ENCODE data around the gene XAB2. TPM values are rescaled to one million over a fixed set of nuclear protein-coding genes. Genes with fewer than 3 reads are reported as not detected.

XAB2 gene
- total RNA-seq: 43.0 and 44.3 TPM in 2 replicates

- Mint-ChIP-seq H3K27ac (peak within 1 kb of the TSS; percentile 98), H3K9me3 (no peaks in the 10 kb centered on the region), H3K4me3 (ENCODE audit: low read depth) (peak within 1 kb of the TSS; percentile 98), H3K27me3 (ENCODE audit: low read depth) (no peaks in the 10 kb centered on the region), H3K36me3 (ENCODE audit: low read depth) (peaks cover 19% of the 10 kb centered on the region), H3K4me1 (ENCODE audit: low read depth) (peaks cover 24% of the 10 kb centered on the region)
- peak; percentile 94 for DNase-seq (ENCODE audit: low spot score)
- intact Hi-C loops (cut with micrococcal nuclease): loop anchor here (1.0 to 2.0 kb wide), 3 partner anchors 51 to 200 kb away; partner anchors contain the start of gene TRAPPC5
Measured at GRCh38 chr19:7629347-7630054, at the start of gene XAB2, which contains the start of gene PET100. Gene XAB2, minus strand, starts transcription at chr19:7629545. Its CDS starts 18 bp downstream, at chr19:7629527. Gene PET100, plus strand, starts transcription at chr19:7629793. Its CDS starts 41 bp downstream, at chr19:7629834.

- Mint-ChIP-seq H3K4me1 (ENCODE audit: low read depth) (peaks cover 40% of the 10 kb centered on the region), H3K36me3 (ENCODE audit: low read depth) (peaks cover 7% of the 10 kb centered on the region), H3K27ac (no peak overlapping the region), H3K4me3 (ENCODE audit: low read depth) (no peak overlapping the region), H3K27me3 (ENCODE audit: low read depth) (peaks cover 35% of the 10 kb centered on the region), H3K9me3 (peaks cover 3% of the 10 kb centered on the region)
- DNase-seq (ENCODE audit: low spot score): no peak
- intact Hi-C loops (cut with micrococcal nuclease): no loop called here
Measured at GRCh38 chr19:7677669-7678311, 48.4 kb upstream of the XAB2 start.

GRCh38 chr19:7676854-7677253 lies 47.5 kb upstream of the XAB2 start, which contains the start of gene MCEMP1:
Gene MCEMP1, plus strand, starts transcription at chr19:7677090. Its CDS starts 31 bp downstream, at chr19:7677121.
- intact Hi-C loops (cut with micrococcal nuclease): no loop called here
- no peak within 1 kb of the TSS for H3K27ac Mint-ChIP-seq
- no peak within 1 kb of the TSS for H3K4me3 Mint-ChIP-seq (ENCODE audit: low read depth)

GRCh38 chr19:7676376-7676775 lies 47.0 kb upstream of the XAB2 start:
- DNase-seq (ENCODE audit: low spot score): no peak
- intact Hi-C loops (cut with micrococcal nuclease): no loop called here
- H3K27me3 Mint-ChIP-seq (ENCODE audit: low read depth): peaks cover 39% of the 10 kb centered on the region
- no peak overlapping the region for H3K4me3 Mint-ChIP-seq (ENCODE audit: low read depth)
- H3K9me3 Mint-ChIP-seq: peaks cover 3% of the 10 kb centered on the region
- H3K4me1 Mint-ChIP-seq (ENCODE audit: low read depth): peaks cover 36% of the 10 kb centered on the region
- H3K27ac Mint-ChIP-seq: no peak overlapping the region
- H3K36me3 Mint-ChIP-seq (ENCODE audit: low read depth): no peaks in the 10 kb centered on the region

More at GRCh38 chr19:7676854-7677253, 47.5 kb upstream of the XAB2 start, which contains the start of gene MCEMP1:
- Mint-ChIP-seq H3K36me3 (ENCODE audit: low read depth) (peaks cover 2% of the 10 kb centered on the region), H3K27me3 (ENCODE audit: low read depth) (peaks cover 36% of the 10 kb centered on the region), H3K9me3 (peaks cover 3% of the 10 kb centered on the region), H3K4me1 (ENCODE audit: low read depth) (peaks cover 39% of the 10 kb centered on the region)
- no peak for DNase-seq (ENCODE audit: low spot score)

GRCh38 chr19:7674010-7675005 lies 45.0 kb upstream of the XAB2 start:
- H3K9me3 Mint-ChIP-seq: peaks cover 3% of the 10 kb centered on the region
- intact Hi-C loops (cut with micrococcal nuclease): no loop called here
- peaks cover 31% of the 10 kb centered on the region for H3K4me1 Mint-ChIP-seq (ENCODE audit: low read depth)
- no peaks in the 10 kb centered on the region for H3K36me3 Mint-ChIP-seq (ENCODE audit: low read depth)
- peak; percentile 25 for DNase-seq (ENCODE audit: low spot score)
- no peak overlapping the region for H3K4me3 Mint-ChIP-seq (ENCODE audit: low read depth)
- H3K27ac Mint-ChIP-seq: no peak overlapping the region
- H3K27me3 Mint-ChIP-seq (ENCODE audit: low read depth): peaks cover 51% of the 10 kb centered on the region

GRCh38 chr19:7672522-7672921 lies 43.2 kb upstream of the XAB2 start:
- Mint-ChIP-seq H3K4me1 (ENCODE audit: low read depth) (peaks cover 20% of the 10 kb centered on the region), H3K36me3 (ENCODE audit: low read depth) (no peaks in the 10 kb centered on the region), H3K27ac (no peak overlapping the region), H3K27me3 (ENCODE audit: low read depth) (peaks cover 42% of the 10 kb centered on the region), H3K4me3 (ENCODE audit: low read depth) (no peak overlapping the region), H3K9me3 (peaks cover 3% of the 10 kb centered on the region)
- intact Hi-C loops (cut with micrococcal nuclease): no loop called here
- no peak for DNase-seq (ENCODE audit: low spot score)

GRCh38 chr19:7670790-7671189 lies 41.4 kb upstream of the XAB2 start:
- no peak overlapping the region for H3K27ac Mint-ChIP-seq
- peaks cover 9% of the 10 kb centered on the region for H3K4me1 Mint-ChIP-seq (ENCODE audit: low read depth)
- H3K36me3 Mint-ChIP-seq (ENCODE audit: low read depth): no peaks in the 10 kb centered on the region
- H3K27me3 Mint-ChIP-seq (ENCODE audit: low read depth): peaks cover 33% of the 10 kb centered on the region
- intact Hi-C loops (cut with micrococcal nuclease): no loop called here
- peaks cover 3% of the 10 kb centered on the region for H3K9me3 Mint-ChIP-seq
- DNase-seq (ENCODE audit: low spot score): no peak
- H3K4me3 Mint-ChIP-seq (ENCODE audit: low read depth): peak overlapping the region; percentile 54

GRCh38 chr19:7670150-7670783 lies 40.9 kb upstream of the XAB2 start:
- Mint-ChIP-seq H3K27ac (no peak overlapping the region), H3K4me3 (ENCODE audit: low read depth) (peak overlapping the region; percentile 54), H3K36me3 (ENCODE audit: low read depth) (no peaks in the 10 kb centered on the region), H3K4me1 (ENCODE audit: low read depth) (peaks cover 7% of the 10 kb centered on the region), H3K9me3 (peaks cover 3% of the 10 kb centered on the region), H3K27me3 (ENCODE audit: low read depth) (peaks cover 35% of the 10 kb centered on the region)
- DNase-seq (ENCODE audit: low spot score): no peak
- intact Hi-C loops (cut with micrococcal nuclease): no loop called here

- Mint-ChIP-seq H3K4me1 (ENCODE audit: low read depth) (peaks cover 7% of the 10 kb centered on the region), H3K9me3 (peaks cover 3% of the 10 kb centered on the region), H3K36me3 (ENCODE audit: low read depth) (no peaks in the 10 kb centered on the region), H3K27ac (no peak overlapping the region), H3K4me3 (ENCODE audit: low read depth) (no peak overlapping the region), H3K27me3 (ENCODE audit: low read depth) (peaks cover 35% of the 10 kb centered on the region)
- no peak for DNase-seq (ENCODE audit: low spot score)
- intact Hi-C loops (cut with micrococcal nuclease): no loop called here
Measured at GRCh38 chr19:7669641-7670040, 40.3 kb upstream of the XAB2 start.

- no peak within 1 kb of the TSS for H3K4me3 Mint-ChIP-seq (ENCODE audit: low read depth)
- H3K27ac Mint-ChIP-seq: no peak within 1 kb of the TSS
- H3K27me3 Mint-ChIP-seq (ENCODE audit: low read depth): peaks cover 30% of the 10 kb centered on the region
- peaks cover 7% of the 10 kb centered on the region for H3K4me1 Mint-ChIP-seq (ENCODE audit: low read depth)
- no peaks in the 10 kb centered on the region for H3K36me3 Mint-ChIP-seq (ENCODE audit: low read depth)
- H3K9me3 Mint-ChIP-seq: no peaks in the 10 kb centered on the region
- intact Hi-C loops (cut with micrococcal nuclease): no loop called here
- no peak for DNase-seq (ENCODE audit: low spot score)
Measured at GRCh38 chr19:7668842-7669241, 39.5 kb upstream of the XAB2 start, which contains the start of gene RETN. Gene RETN, plus strand, starts transcription at chr19:7669049. Its CDS starts 278 bp downstream, at chr19:7669327.

- Mint-ChIP-seq H3K4me1 (ENCODE audit: low read depth) (peaks cover 3% of the 10 kb centered on the region), H3K4me3 (ENCODE audit: low read depth) (no peak overlapping the region), H3K9me3 (no peaks in the 10 kb centered on the region), H3K27me3 (ENCODE audit: low read depth) (peaks cover 17% of the 10 kb centered on the region), H3K36me3 (ENCODE audit: low read depth) (no peaks in the 10 kb centered on the region), H3K27ac (no peak overlapping the region)
- intact Hi-C loops (cut with micrococcal nuclease): no loop called here
- DNase-seq (ENCODE audit: low spot score): no peak
Measured at GRCh38 chr19:7665076-7665475, 35.7 kb upstream of the XAB2 start.

- no peak for DNase-seq (ENCODE audit: low spot score)
- Mint-ChIP-seq H3K27me3 (ENCODE audit: low read depth) (peaks cover 10% of the 10 kb centered on the region), H3K4me3 (ENCODE audit: low read depth) (no peak overlapping the region), H3K36me3 (ENCODE audit: low read depth) (no peaks in the 10 kb centered on the region), H3K4me1 (ENCODE audit: low read depth) (no peaks in the 10 kb centered on the region), H3K9me3 (no peaks in the 10 kb centered on the region), H3K27ac (no peak overlapping the region)
- intact Hi-C loops (cut with micrococcal nuclease): no loop called here
Measured at GRCh38 chr19:7663706-7664105, 34.4 kb upstream of the XAB2 start.
